ENCODE results near the gene LRPAP1.

- TF ChIP-seq CTCF (conservative IDR thresholded peaks at IDR 0.05; ENCODE audit: low read length) (no peak), EZH2phosphoT487 (IDR thresholded peaks at IDR 0.05; ENCODE audit: borderline replicate concordance) (no peak)
These were observed 31.6 kb downstream of the LRPAP1 start for GRCh38 chr4:3500634-3501101.
